Measurements from ENCODE around the gene RNF217.
A peak's percentile ranks its signal among the peaks of the same experiment; 100 is the strongest.

The RNF217 gene

GRCh38 chr6:125099211-125100073 lies 137.2 kb downstream of the RNF217 start:
- TF ChIP-seq ZFP30 (CRISPR knock-in tag; IDR thresholded peaks at IDR 0.05) = no peak
- TF ChIP-seq ARNTL (CRISPR knock-in tag; IDR thresholded peaks at IDR 0.05; ENCODE audit: borderline replicate concordance, low read depth) = no peak
- no peak for TF ChIP-seq ZFP3 (CRISPR knock-in tag; IDR thresholded peaks at IDR 0.05)
- TF ChIP-seq POU6F1 (CRISPR knock-in tag; IDR thresholded peaks at IDR 0.05; ENCODE audit: borderline replicate concordance, low read depth) = no peak
- TF ChIP-seq PPARA (CRISPR knock-in tag; IDR thresholded peaks at IDR 0.05; ENCODE audit: borderline replicate concordance) = no peak
- TF ChIP-seq ESRRG (CRISPR knock-in tag; IDR thresholded peaks at IDR 0.05) = no peak
- TF ChIP-seq BACH2 (CRISPR knock-in tag; IDR thresholded peaks at IDR 0.05; ENCODE audit: borderline replicate concordance) = no peak
- TF ChIP-seq, protein P1, sequence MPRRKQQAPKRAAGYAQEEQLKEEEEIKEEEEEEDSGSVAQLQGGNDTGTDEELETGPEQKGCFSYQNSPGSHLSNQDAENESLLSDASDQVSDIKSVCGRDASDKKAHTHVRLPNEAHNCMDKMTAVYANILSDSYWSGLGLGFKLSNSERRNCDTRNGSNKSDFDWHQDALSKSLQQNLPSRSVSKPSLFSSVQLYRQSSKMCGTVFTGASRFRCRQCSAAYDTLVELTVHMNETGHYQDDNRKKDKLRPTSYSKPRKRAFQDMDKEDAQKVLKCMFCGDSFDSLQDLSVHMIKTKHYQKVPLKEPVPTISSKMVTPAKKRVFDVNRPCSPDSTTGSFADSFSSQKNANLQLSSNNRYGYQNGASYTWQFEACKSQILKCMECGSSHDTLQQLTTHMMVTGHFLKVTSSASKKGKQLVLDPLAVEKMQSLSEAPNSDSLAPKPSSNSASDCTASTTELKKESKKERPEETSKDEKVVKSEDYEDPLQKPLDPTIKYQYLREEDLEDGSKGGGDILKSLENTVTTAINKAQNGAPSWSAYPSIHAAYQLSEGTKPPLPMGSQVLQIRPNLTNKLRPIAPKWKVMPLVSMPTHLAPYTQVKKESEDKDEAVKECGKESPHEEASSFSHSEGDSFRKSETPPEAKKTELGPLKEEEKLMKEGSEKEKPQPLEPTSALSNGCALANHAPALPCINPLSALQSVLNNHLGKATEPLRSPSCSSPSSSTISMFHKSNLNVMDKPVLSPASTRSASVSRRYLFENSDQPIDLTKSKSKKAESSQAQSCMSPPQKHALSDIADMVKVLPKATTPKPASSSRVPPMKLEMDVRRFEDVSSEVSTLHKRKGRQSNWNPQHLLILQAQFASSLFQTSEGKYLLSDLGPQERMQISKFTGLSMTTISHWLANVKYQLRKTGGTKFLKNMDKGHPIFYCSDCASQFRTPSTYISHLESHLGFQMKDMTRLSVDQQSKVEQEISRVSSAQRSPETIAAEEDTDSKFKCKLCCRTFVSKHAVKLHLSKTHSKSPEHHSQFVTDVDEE (CRISPR knock-in tag; IDR thresholded peaks at IDR 0.05) = no peak
- TF ChIP-seq RARB (CRISPR knock-in tag; IDR thresholded peaks at IDR 0.05) = no peak
- no peak for TF ChIP-seq GLIS3 (CRISPR knock-in tag; IDR thresholded peaks at IDR 0.05)
- TF ChIP-seq ZNF70 (CRISPR knock-in tag; IDR thresholded peaks at IDR 0.05) = no peak
- no peak for TF ChIP-seq OSR1 (CRISPR knock-in tag; IDR thresholded peaks at IDR 0.05)
- peak; percentile 81 for ATAC-seq

DNA sequence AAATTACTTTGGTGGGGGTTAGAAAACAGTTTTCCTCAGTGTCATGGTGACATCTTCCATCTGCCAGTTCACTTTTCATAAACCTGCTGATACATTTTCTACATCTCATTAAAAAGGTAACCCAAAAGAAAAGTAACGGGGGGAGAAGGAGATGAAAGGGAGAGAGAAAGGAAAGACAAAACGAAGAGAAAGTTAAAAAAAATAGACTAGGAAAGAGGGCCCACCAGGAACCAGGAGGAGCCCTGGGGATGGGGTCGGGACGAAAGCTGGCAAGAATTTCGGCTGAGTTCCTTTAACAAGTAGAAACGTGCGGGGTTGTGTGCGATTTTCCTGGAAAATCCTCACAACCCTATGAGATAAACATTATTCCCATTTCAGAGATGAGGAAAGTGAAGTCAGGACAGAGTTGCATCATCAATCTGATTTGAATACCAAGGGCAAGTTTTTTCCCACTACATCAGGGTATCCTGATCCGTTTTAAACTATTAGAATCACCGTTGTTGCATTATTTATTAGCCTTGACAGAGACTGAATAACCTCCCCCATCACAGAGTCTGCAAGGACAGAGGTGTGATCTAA lies 137.9 kb downstream of the RNF217 start:
- TF ChIP-seq RARB (CRISPR knock-in tag; IDR thresholded peaks at IDR 0.05) = no peak
- TF ChIP-seq ZNF565 (CRISPR knock-in tag; conservative IDR thresholded peaks at IDR 0.05; ENCODE audit: low read depth) = no peak
- no peak for TF ChIP-seq CSRNP3 (CRISPR knock-in tag; IDR thresholded peaks at IDR 0.05)
- TF ChIP-seq, protein P2, sequence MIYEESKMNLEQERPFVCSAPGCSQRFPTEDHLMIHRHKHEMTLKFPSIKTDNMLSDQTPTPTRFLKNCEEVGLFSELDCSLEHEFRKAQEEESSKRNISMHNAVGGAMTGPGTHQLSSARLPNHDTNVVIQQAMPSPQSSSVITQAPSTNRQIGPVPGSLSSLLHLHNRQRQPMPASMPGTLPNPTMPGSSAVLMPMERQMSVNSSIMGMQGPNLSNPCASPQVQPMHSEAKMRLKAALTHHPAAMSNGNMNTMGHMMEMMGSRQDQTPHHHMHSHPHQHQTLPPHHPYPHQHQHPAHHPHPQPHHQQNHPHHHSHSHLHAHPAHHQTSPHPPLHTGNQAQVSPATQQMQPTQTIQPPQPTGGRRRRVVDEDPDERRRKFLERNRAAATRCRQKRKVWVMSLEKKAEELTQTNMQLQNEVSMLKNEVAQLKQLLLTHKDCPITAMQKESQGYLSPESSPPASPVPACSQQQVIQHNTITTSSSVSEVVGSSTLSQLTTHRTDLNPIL (CRISPR knock-in tag; IDR thresholded peaks at IDR 0.05; ENCODE audit: low read depth) = no peak
- no peak for TF ChIP-seq ZFP30 (CRISPR knock-in tag; IDR thresholded peaks at IDR 0.05)
- TF ChIP-seq, protein P3, sequence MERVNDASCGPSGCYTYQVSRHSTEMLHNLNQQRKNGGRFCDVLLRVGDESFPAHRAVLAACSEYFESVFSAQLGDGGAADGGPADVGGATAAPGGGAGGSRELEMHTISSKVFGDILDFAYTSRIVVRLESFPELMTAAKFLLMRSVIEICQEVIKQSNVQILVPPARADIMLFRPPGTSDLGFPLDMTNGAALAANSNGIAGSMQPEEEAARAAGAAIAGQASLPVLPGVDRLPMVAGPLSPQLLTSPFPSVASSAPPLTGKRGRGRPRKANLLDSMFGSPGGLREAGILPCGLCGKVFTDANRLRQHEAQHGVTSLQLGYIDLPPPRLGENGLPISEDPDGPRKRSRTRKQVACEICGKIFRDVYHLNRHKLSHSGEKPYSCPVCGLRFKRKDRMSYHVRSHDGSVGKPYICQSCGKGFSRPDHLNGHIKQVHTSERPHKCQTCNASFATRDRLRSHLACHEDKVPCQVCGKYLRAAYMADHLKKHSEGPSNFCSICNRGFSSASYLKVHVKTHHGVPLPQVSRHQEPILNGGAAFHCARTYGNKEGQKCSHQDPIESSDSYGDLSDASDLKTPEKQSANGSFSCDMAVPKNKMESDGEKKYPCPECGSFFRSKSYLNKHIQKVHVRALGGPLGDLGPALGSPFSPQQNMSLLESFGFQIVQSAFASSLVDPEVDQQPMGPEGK (CRISPR knock-in tag; IDR thresholded peaks at IDR 0.05; ENCODE audit: borderline replicate concordance) = no peak
- TF ChIP-seq PPARA (CRISPR knock-in tag; IDR thresholded peaks at IDR 0.05; ENCODE audit: borderline replicate concordance) = no peak
- no peak for TF ChIP-seq BACH2 (CRISPR knock-in tag; IDR thresholded peaks at IDR 0.05; ENCODE audit: borderline replicate concordance)
- TF ChIP-seq, protein P1 (CRISPR knock-in tag; IDR thresholded peaks at IDR 0.05) = no peak
- TF ChIP-seq ESRRG (CRISPR knock-in tag; IDR thresholded peaks at IDR 0.05) = no peak
- TF ChIP-seq SNAI2 (CRISPR knock-in tag; IDR thresholded peaks at IDR 0.05) = no peak
- TF ChIP-seq OSR1 (CRISPR knock-in tag; IDR thresholded peaks at IDR 0.05) = no peak
- TF ChIP-seq ZC3H10 (CRISPR knock-in tag; IDR thresholded peaks at IDR 0.05) = no peak
- no peak for TF ChIP-seq TCF4 (CRISPR knock-in tag; IDR thresholded peaks at IDR 0.05; ENCODE audit: borderline replicate concordance)
- no peak for TF ChIP-seq GLIS3 (CRISPR knock-in tag; IDR thresholded peaks at IDR 0.05)
- TF ChIP-seq ZNF70 (CRISPR knock-in tag; IDR thresholded peaks at IDR 0.05) = no peak
- TF ChIP-seq CSDC2 (CRISPR knock-in tag; IDR thresholded peaks at IDR 0.05) = no peak
- TF ChIP-seq ZFP3 (CRISPR knock-in tag; IDR thresholded peaks at IDR 0.05) = no peak
- no peak for ATAC-seq

Data from SK-N-SH treated with all-trans-retinoic acid at 6 μM for 48 hours (cell line).